CD4-positive, alpha-beta memory T cell (primary cell): ENCODE data around the gene HOXA5. TPM values are rescaled to one million over a fixed set of nuclear protein-coding genes. Genes with fewer than 3 reads are reported as not detected.
A peak's percentile ranks its signal among the peaks of the same experiment; 100 is the strongest.

Source experiments
- CTCF ChIA-PET: fragments of 350-600 bp; sonication (Branson Sonifier 250); formaldehyde crosslinking; loops from one replicate; lab custom pipeline; 2021; ENCODE audit warnings: inconsistent platforms; ENCODE audit not compliant: partially characterized antibody; lab: Charles Lee
- POLR2A ChIA-PET: fragments of 350-600 bp; sonication (Branson Sonifier 250); formaldehyde crosslinking; loops from one replicate; lab custom pipeline; 2021; ENCODE audit not compliant: partially characterized antibody; lab: Charles Lee
- DNase-seq, 5 donors: peaks; one replicate each; pipeline versions ENCODE4 v3.0.0 to v3.0.0-alpha.2; 2020 to 2022; ENCODE audit warnings: mixed read lengths in 1 of 5
- H3K27ac ChIP-seq: one replicate; pipeline ENCODE4 v1.7.0; 2013; ENCODE audit warnings: low read depth, low read length
- H3K27me3 ChIP-seq: 2 replicates; pipeline ENCODE4 v1.7.0; 2013; ENCODE audit warnings: mild to moderate bottlenecking, low read length, moderate library complexity; ENCODE audit not compliant: insufficient read depth
- H3K36me3 ChIP-seq: 2 replicates; pipeline ENCODE4 v1.7.0; 2013; ENCODE audit warnings: mild to moderate bottlenecking, low read length, moderate library complexity; ENCODE audit not compliant: insufficient read depth
- H3K4me1 ChIP-seq: 2 replicates; pipeline ENCODE4 v1.7.0; 2013; ENCODE audit warnings: mild to moderate bottlenecking, low read length, moderate library complexity; ENCODE audit not compliant: insufficient read depth
- H3K4me3 ChIP-seq, 2 donors: one replicate each; pipeline ENCODE4 v1.7.0; 2013; ENCODE audit warnings: low read length in 2 of 2, mild to moderate bottlenecking in 1 of 2
- H3K9me3 ChIP-seq, 2 donors: one replicate each; pipeline ENCODE4 v1.7.0; 2013; ENCODE audit warnings: low read length in 2 of 2, control low read depth in 1 of 2; ENCODE audit not compliant: control insufficient read depth in 1 of 2
- H3K27ac Mint-ChIP-seq, 7 donors: one replicate each; pipeline ENCODE4 v1.8.0; 2020 to 2021; ENCODE audit warnings: mixed read lengths in 7 of 7, mild to moderate bottlenecking in 6 of 7, inconsistent platforms in 3 of 7, moderate library complexity in 3 of 7
- H3K27me3 Mint-ChIP-seq, 2 donors: one replicate each; pipeline ENCODE4 v1.8.0; 2020 to 2021; ENCODE audit warnings: mixed read lengths in 2 of 2
- H3K36me3 Mint-ChIP-seq, 2 donors: one replicate each; pipeline ENCODE4 v1.8.0; 2020 to 2021; ENCODE audit warnings: mixed read lengths in 2 of 2, inconsistent platforms in 1 of 2, mild to moderate bottlenecking in 1 of 2
- H3K4me1 Mint-ChIP-seq, 4 donors: one replicate each; pipeline ENCODE4 v1.8.0; 2020 to 2021; ENCODE audit warnings: mixed read lengths in 4 of 4, mild to moderate bottlenecking in 1 of 4
- H3K4me3 Mint-ChIP-seq, 8 donors: one replicate each; pipeline ENCODE4 v1.8.0; 2020 to 2021; ENCODE audit warnings: mixed read lengths in 8 of 8, mild to moderate bottlenecking in 7 of 8, moderate library complexity in 6 of 8, inconsistent platforms in 3 of 8
- H3K9me3 Mint-ChIP-seq, 8 donors: one replicate each; pipeline ENCODE4 v1.8.0; 2020 to 2021; ENCODE audit warnings: mixed read lengths in 8 of 8, mild to moderate bottlenecking in 5 of 8, inconsistent platforms in 3 of 8, moderate library complexity in 1 of 8
- intact Hi-C: fragments of 100-400 bp; cut with micrococcal nuclease; formaldehyde crosslinking; loops from one replicate; pipeline ENCODE4 v1.15.1; 2023
- polyA plus RNA-seq, 2 donors: library from polyadenylated mRNA; unstranded; fragments of 300-500 nt; fragmentation: Illumina TruSeq; gene quantifications; one replicate each; pipeline ENCODE4 v1.2.3, GENCODE V29; 2021
- total RNA-seq, 2 experiments: library from RNA; stranded (reverse); gene quantifications; one replicate each; pipeline ENCODE4 v1.2.3, GENCODE V29; 2021

HOXA5 gene
- total RNA-seq (not detected), polyA plus RNA-seq (not detected)

- H3K27me3 ChIP-seq, result peaks cover 20% of the 10 kb centered on the region
- no peak within 1 kb of the TSS for H3K27ac Mint-ChIP-seq
- ChIA-PET POLR2A (no interaction called here), CTCF (interaction anchor here (0.8 to 1.4 kb wide), 4 partner anchors 19 to 461 kb away, joined by 3 read pairs; no protein-coding TSS in a partner anchor)
- no peaks in the 10 kb centered on the region for H3K4me1 ChIP-seq
- no peaks in the 10 kb centered on the region for H3K36me3 Mint-ChIP-seq
- no peaks in the 10 kb centered on the region for H3K36me3 ChIP-seq
- no peak within 1 kb of the TSS for H3K27ac ChIP-seq
- intact Hi-C loops, result no loop called here
- H3K4me3 Mint-ChIP-seq, result peak within 1 kb of the TSS in 4 of 8 donors; percentile 13 to 52 (median 16)
- peaks cover 0 to 9% (median 7%) of the 10 kb centered on the region in 4 donors for H3K4me1 Mint-ChIP-seq
- no peaks in the 10 kb centered on the region for H3K9me3 Mint-ChIP-seq
- no peaks in the 10 kb centered on the region for H3K9me3 ChIP-seq
- no peak within 1 kb of the TSS for H3K4me3 ChIP-seq
- no peak for DNase-seq
- H3K27me3 Mint-ChIP-seq, result peaks cover 22 to 36% of the 10 kb centered on the region in 2 donors
Observed at GRCh38 chr7:27143023-27143949, at the start of gene HOXA5. HOXA5 (minus strand) TSS chr7:27143681; CDS start chr7:27143607, 74 bp downstream.

- Mint-ChIP-seq H3K4me1 (peaks cover 17 to 57% (median 30%) of the 10 kb centered on the region in 4 donors), H3K9me3 (peaks cover 0 to 6% (median under 1%) of the 10 kb centered on the region in 8 donors), H3K36me3 (no peaks in the 10 kb centered on the region), H3K27ac (peak overlapping the region in 2 of 7 donors; percentile 7 to 44), H3K27me3 (peaks cover 68 to 78% of the 10 kb centered on the region in 2 donors), H3K4me3 (peak overlapping the region; percentile 36 to 81 (median 73))
- peak overlapping the region in 1 of 2 donors; percentile 21 for H3K4me3 ChIP-seq
- H3K27ac ChIP-seq, result no peak overlapping the region
- CTCF ChIA-PET, result interaction anchor here (1.2 to 1.3 kb wide), 2 partner anchors 14 to 15 kb away, joined by 3 to 4 read pairs; no protein-coding TSS in a partner anchor
- peaks cover 86% of the 10 kb centered on the region for H3K27me3 ChIP-seq
- peaks cover 42% of the 10 kb centered on the region for H3K4me1 ChIP-seq
- intact Hi-C loops, result loop anchor here (10.0 kb wide), 1 partner anchor 982 kb away; no protein-coding TSS in a partner anchor
- H3K9me3 ChIP-seq, result no peaks in the 10 kb centered on the region
- no peak for DNase-seq
- POLR2A ChIA-PET, result interaction anchor here (1.3 kb wide), 2 partner anchors 20 to 43 kb away, joined by 3 to 4 read pairs; no protein-coding TSS in a partner anchor
- H3K36me3 ChIP-seq, result no peaks in the 10 kb centered on the region
Observed at GRCh38 chr7:27192546-27193334, 49.3 kb upstream of the HOXA5 start.

- H3K27ac ChIP-seq, result no peak overlapping the region
- Mint-ChIP-seq H3K9me3 (peaks cover 0 to 2% (median 0%) of the 10 kb centered on the region in 8 donors), H3K27ac (peak overlapping the region in 4 of 7 donors; percentile 29 to 89 (median 62)), H3K27me3 (peaks cover 68 to 78% of the 10 kb centered on the region in 2 donors), H3K4me3 (peak overlapping the region in 7 of 8 donors; percentile 57 to 80 (median 71)), H3K4me1 (peaks cover 14 to 62% (median 35%) of the 10 kb centered on the region in 4 donors), H3K36me3 (no peaks in the 10 kb centered on the region)
- no peaks in the 10 kb centered on the region for H3K9me3 ChIP-seq
- ChIA-PET CTCF (interaction anchor here (1.2 to 1.3 kb wide), 2 partner anchors 13 to 15 kb away, joined by 3 to 4 read pairs; no protein-coding TSS in a partner anchor), POLR2A (interaction anchor here (1.3 kb wide), 2 partner anchors 19 to 42 kb away, joined by 3 to 4 read pairs; no protein-coding TSS in a partner anchor)
- intact Hi-C loops, result loop anchor here (10.0 kb wide), 1 partner anchor 983 kb away; no protein-coding TSS in a partner anchor
- no peak overlapping the region for H3K4me3 ChIP-seq
- H3K27me3 ChIP-seq, result peaks cover 86% of the 10 kb centered on the region
- H3K4me1 ChIP-seq, result peaks cover 47% of the 10 kb centered on the region
- H3K36me3 ChIP-seq, result no peaks in the 10 kb centered on the region
- no peak for DNase-seq
Observed at GRCh38 chr7:27191833-27192545, 48.5 kb upstream of the HOXA5 start.

- peaks cover 51% of the 10 kb centered on the region for H3K4me1 ChIP-seq
- DNase-seq, result no peak
- Mint-ChIP-seq H3K4me1 (peaks cover 17 to 65% (median 36%) of the 10 kb centered on the region in 4 donors), H3K36me3 (no peaks in the 10 kb centered on the region), H3K4me3 (peak overlapping the region in 1 of 8 donors; percentile 75), H3K27ac (peak overlapping the region in 2 of 7 donors; percentile 16 to 89), H3K9me3 (peaks cover 0 to 4% (median 0%) of the 10 kb centered on the region in 8 donors), H3K27me3 (peaks cover 71 to 76% of the 10 kb centered on the region in 2 donors)
- ChIA-PET CTCF (interaction anchor here (0.8 to 4.9 kb wide), 4 partner anchors 9 to 1340 kb away, joined by 3 to 38 read pairs (median 4); no protein-coding TSS in a partner anchor), POLR2A (interaction anchor here (0.7 to 1.6 kb wide), 3 partner anchors 8 to 23 kb away, joined by 3 read pairs; no protein-coding TSS in a partner anchor)
- H3K27ac ChIP-seq, result no peak overlapping the region
- H3K4me3 ChIP-seq, result no peak overlapping the region
- H3K9me3 ChIP-seq, result no peaks in the 10 kb centered on the region
- intact Hi-C loops, result loop anchor here (10.0 kb wide), 1 partner anchor 984 kb away; no protein-coding TSS in a partner anchor
- H3K27me3 ChIP-seq, result peaks cover 86% of the 10 kb centered on the region
- H3K36me3 ChIP-seq, result no peaks in the 10 kb centered on the region
Observed at GRCh38 chr7:27191161-27191731, 47.8 kb upstream of the HOXA5 start.

GRCh38 chr7:27189997-27190748 is 46.7 kb upstream of the HOXA5 start:
- Histone ChIP-seq H3K4me3 (no peak overlapping the region), H3K9me3 (no peaks in the 10 kb centered on the region), H3K27ac (no peak overlapping the region), H3K36me3 (no peaks in the 10 kb centered on the region), H3K27me3 (peaks cover 96% of the 10 kb centered on the region), H3K4me1 (peaks cover 62% of the 10 kb centered on the region)
- Mint-ChIP-seq H3K36me3 (peaks cover 0 to 1% of the 10 kb centered on the region in 2 donors), H3K4me1 (peaks cover 26 to 74% (median 46%) of the 10 kb centered on the region in 4 donors), H3K27me3 (peaks cover 76 to 81% of the 10 kb centered on the region in 2 donors), H3K4me3 (peak overlapping the region in 6 of 8 donors; percentile 35 to 77 (median 57)), H3K9me3 (peaks cover 0 to 7% (median 0%) of the 10 kb centered on the region in 8 donors), H3K27ac (peak overlapping the region in 1 of 7 donors; percentile 89)
- ChIA-PET CTCF (interaction anchor here (0.9 to 4.9 kb wide), 5 partner anchors 8 to 29 kb away, joined by 3 to 38 read pairs (median 3); no protein-coding TSS in a partner anchor), POLR2A (interaction anchor here (0.7 to 1.7 kb wide), 4 partner anchors 8 to 25 kb away, joined by 3 to 5 read pairs (median 3); partner anchors contain the start of gene HOXA9)
- DNase-seq, result no peak
- intact Hi-C loops, result loop anchor here (10.0 kb wide), 1 partner anchor 985 kb away; no protein-coding TSS in a partner anchor
